Panc1 (cell line): ENCODE data around the gene DHX57. TPM values are rescaled to one million over a fixed set of nuclear protein-coding genes. Genes with fewer than 3 reads are reported as not detected.
A peak's percentile ranks its signal among the peaks of the same experiment; 100 is the strongest.

Experiments
- ATAC-seq: fragments of 200-7000 bp; cut with Tn5 transposase; 2 replicates; pipeline ENCODE4 v1.9.1; 2020; ENCODE audit warnings: mild to moderate bottlenecking, moderate library complexity
- Bru-seq: library from RNA; stranded (reverse); fragments of 400-500 nt; gene quantifications from one replicate; lab custom pipeline; 2021; lab: Mats Ljungman, UMichigan
- BruChase-seq, 2 experiments: library from RNA; stranded (reverse); fragments of 400-500 nt; gene quantifications; one replicate each; lab custom pipeline; 2021; lab: Mats Ljungman, UMichigan
- BruUV-seq: library from RNA; stranded (reverse); fragments of 400-500 nt; replicated peaks from 2 replicates; lab custom pipeline; 2021; lab: Mats Ljungman, UMichigan
- CTCF ChIA-PET: fragments of 300-600 bp; sonication (Branson Sonifier 250); formaldehyde crosslinking; loops from one replicate; lab custom pipeline; 2022; ENCODE audit warnings: antibody characterized with exemption; lab: Charles Lee
- POLR2A ChIA-PET: fragments of 300-600 bp; sonication (Branson Sonifier 250); formaldehyde crosslinking; loops from one replicate; lab custom pipeline; 2022; ENCODE audit warnings: antibody characterized with exemption; lab: Charles Lee
- DNase-seq: peaks from one replicate; pipeline ENCODE4 v3.0.0-alpha.2; 2010; ENCODE audit warnings: low read depth, low spot score
- H3K27ac ChIP-seq: 2 replicates; pipeline ENCODE4 v1.5.1; 2011; ENCODE audit warnings: mild to moderate bottlenecking, low read length, inconsistent platforms
- H3K27me3 ChIP-seq: fragments of 200-500 bp; sonication (Bioruptor generic); 2 replicates; pipeline ENCODE4 v1.6.0; 2014; ENCODE audit warnings: low read length, inconsistent platforms; ENCODE audit not compliant: control insufficient read depth, insufficient read depth
- H3K36me3 ChIP-seq: fragments of 200-500 bp; sonication (Bioruptor generic); 2 replicates; pipeline ENCODE4 v1.5.1; 2014; ENCODE audit warnings: inconsistent platforms, mild to moderate bottlenecking, low read length, moderate library complexity; ENCODE audit not compliant: control insufficient read depth, insufficient read depth
- H3K4me1 ChIP-seq: 2 replicates; pipeline ENCODE4 v1.5.1; 2011; ENCODE audit warnings: inconsistent platforms, mild to moderate bottlenecking, low read length, moderate library complexity; ENCODE audit not compliant: control insufficient read depth, insufficient read depth
- H3K4me3 ChIP-seq, 2 experiments: 2 replicates each; pipeline ENCODE4 v1.5.1; 2011 to 2012; ENCODE audit warnings: low read depth in 2 of 2, low read length in 2 of 2, mild to moderate bottlenecking in 2 of 2, inconsistent platforms in 1 of 2, moderate library complexity in 1 of 2
- H3K9me3 ChIP-seq: fragments of 200-500 bp; sonication (Bioruptor generic); 2 replicates; pipeline ENCODE4 v1.5.1; 2014; ENCODE audit warnings: low read depth, mild to moderate bottlenecking, inconsistent platforms, low read length, moderate library complexity; ENCODE audit not compliant: control insufficient read depth, insufficient read depth
- CTCF ChIP-seq: fragments of 450-650 bp; IDR thresholded peaks from 2 replicates; pipeline ENCODE4 v1.5.1; 2017; ENCODE audit warnings: mild to moderate bottlenecking
- POLR2AphosphoS5 ChIP-seq: IDR thresholded peaks from 2 replicates; pipeline ENCODE4 v1.6.1; 2012; ENCODE audit warnings: mild to moderate bottlenecking, low read depth, low read length, moderate library complexity
- REST ChIP-seq, 2 experiments: IDR thresholded peaks; 2 replicates each; pipeline ENCODE4 v1.6.1; 2011 to 2012; ENCODE audit warnings: low read depth in 2 of 2, control low read depth in 1 of 2, low read length in 1 of 2, mild to moderate bottlenecking in 1 of 2, moderate library complexity in 1 of 2; ENCODE audit not compliant: insufficient read depth in 1 of 2
- SIN3A ChIP-seq: IDR thresholded peaks from 2 replicates; pipeline ENCODE4 v1.6.1; 2012; ENCODE audit warnings: low read depth, mild to moderate bottlenecking, low read length, moderate library complexity, borderline replicate concordance; ENCODE audit not compliant: insufficient read depth
- TCF7L2 ChIP-seq: IDR thresholded peaks from 2 replicates; pipeline ENCODE4 v1.6.1; 2011; ENCODE audit warnings: mild to moderate bottlenecking, low read depth, low read length, inconsistent platforms
- in situ Hi-C: cut with HindIII; loops from 2 replicates; pipeline ENCODE4 v1.10.0; 2016; ENCODE audit warnings: low sequenced_read_pairs, low pct_unique_long_range_greater_than_20kb
- intact Hi-C: fragments of 100-400 bp; cut with micrococcal nuclease; formaldehyde crosslinking; loops from one replicate; pipeline ENCODE4 v1.10.0; 2022; ENCODE audit not compliant: unreplicated experiment
- long read RNA-seq: library from polyadenylated mRNA; unstranded; transcript quantifications from one replicate; pipeline ENCODE4 v2.0.0, GENCODE V29; 2021; ENCODE audit not compliant: unreplicated experiment
- polyA plus RNA-seq: library from polyadenylated mRNA; unstranded; fragments of >200 nt; gene quantifications from one replicate; pipeline ENCODE4 v1.2.1, GENCODE V29; 2012; ENCODE audit warnings: missing spikeins; ENCODE audit not compliant: insufficient read length
- total RNA-seq: library from RNA; stranded (reverse); gene quantifications from one replicate; pipeline ENCODE4 v1.2.1, GENCODE V29; 2021; ENCODE audit not compliant: unreplicated experiment

DHX57 gene
- total RNA-seq, result 20.6 TPM
- polyA plus RNA-seq, result 18.0 TPM
- Bru-seq, nascent RNA, result percentile 66 among the genes with signal in this experiment
- percentile 65 among the genes with signal in this experiment for BruChase-seq, experiment 1, labeled RNA remaining after a 2-hour chase
- percentile 71 among the genes with signal in this experiment for BruChase-seq, experiment 2, labeled RNA remaining after a 6-hour chase
- long read RNA-seq, full-length matches to known transcripts, result 6 of 15 reads
- long read RNA-seq, partial matches to known transcripts, result 6 of 15 reads
- long read RNA-seq, other reads (novel, unspliced or antisense), result 3 of 15 reads

- peak; percentile 75 for DNase-seq
- H3K27me3 ChIP-seq, result no peaks in the 10 kb centered on the region
- in situ Hi-C loops (no loop called here), intact Hi-C loops (no loop called here)
- CTCF ChIA-PET, result interaction anchor here (0.6 to 0.7 kb wide), 2 partner anchors 25 to 1392 kb away, joined by 5 read pairs; no protein-coding TSS in a partner anchor
- peaks cover 3% of the 10 kb centered on the region for H3K36me3 ChIP-seq
- H3K4me3 ChIP-seq, result peak within 1 kb of the TSS; percentile 76 to 99
- peak within 1 kb of the TSS; percentile 83 for H3K27ac ChIP-seq
- POLR2A ChIA-PET, result interaction anchor here (0.6 to 1.4 kb wide), 3 partner anchors 19 to 124 kb away, joined by 3 to 15 read pairs (median 4); partner anchors contain the start of gene SRSF7
- 0 out of 2 replicates have a peak, but pooled peaks cover 3% of the 10 kb centered on the region for H3K9me3 ChIP-seq
- H3K4me1 ChIP-seq, result peaks cover 5% of the 10 kb centered on the region; the same call in 1 of the 2 replicates
- TF ChIP-seq CTCF (no peak), REST (IDR thresholded peaks at IDR 0.05; ENCODE audit: insufficient read depth in 1 of 2, low read depth in 2 of 2, low read length in 1 of 2) (peak; percentile 31 to 32; a peak in 2 of 4 replicates), SIN3A (0 out of 2 replicates have a peak, but pooled peaks have one; percentile 77), TCF7L2 (peak; percentile 45), POLR2AphosphoS5 (0 out of 2 replicates have a peak, but pooled peaks have one; percentile 40)
- no TSS peak for BruUV-seq
- peak; percentile 100 for ATAC-seq
Observed at GRCh38 chr2:38875576-38876367, at the start of gene DHX57, which contains the start of gene MORN2. Gene DHX57, minus strand, starts transcription at chr2:38875934. Its CDS starts 7,529 bp downstream, at chr2:38868405. Gene MORN2, plus strand, starts transcription at chr2:38875976.

GRCh38 chr2:38922902-38923301, 47.2 kb upstream of the DHX57 start:
- H3K4me1 ChIP-seq, result no peaks in the 10 kb centered on the region
- no peak for DNase-seq
- ChIA-PET POLR2A (no interaction called here), CTCF (no interaction called here)
- no peaks in the 10 kb centered on the region for H3K9me3 ChIP-seq
- no peaks in the 10 kb centered on the region; the same call in 1 of the 2 replicates for H3K27me3 ChIP-seq
- no TSS peak for BruUV-seq
- no peak for ATAC-seq
- no peak overlapping the region for H3K27ac ChIP-seq
- intact Hi-C loops, result no loop called here
- H3K36me3 ChIP-seq, result no peaks in the 10 kb centered on the region
- H3K4me3 ChIP-seq, result no peak overlapping the region
- in situ Hi-C loops, result no loop called here
- TF ChIP-seq TCF7L2 (no peak), CTCF (no peak)
